HepG2 (cell line): ENCODE data around the gene TPRKB. TPM values are rescaled to one million over a fixed set of nuclear protein-coding genes. Genes with fewer than 3 reads are reported as not detected.

Experiments used
- AGO2 ChIP-seq: fragments of 200-400 bp; formaldehyde crosslinking; optimal IDR thresholded peaks from 2 replicates; pipeline ENCODE3; 2017; ENCODE audit warnings: mild to moderate bottlenecking, low read depth, low read length, moderate library complexity
- BORCS8-MEF2B ChIP-seq: sonication (generic); formaldehyde crosslinking; IDR thresholded peaks from 2 replicates; pipeline ENCODE4 v1.8.0; 2022; ENCODE audit warnings: mild to moderate bottlenecking, missing genetic modification reagents
- GATAD2A ChIP-seq: IDR thresholded peaks from 2 replicates; pipeline ENCODE4 v1.6.1; 2016
- GPN1 ChIP-seq: sonication (generic); formaldehyde crosslinking; IDR thresholded peaks from 2 replicates; pipeline ENCODE4 v1.5.1; 2020; ENCODE audit warnings: missing genetic modification reagents, borderline replicate concordance
- KAT7 ChIP-seq: IDR thresholded peaks from 2 replicates; pipeline ENCODE4 v1.6.1; 2018; ENCODE audit warnings: borderline replicate concordance, missing compliant biosample characterization
- MAFK ChIP-seq, 2 experiments: IDR thresholded peaks in 1 of 2; conservative IDR thresholded peaks in 1 of 2; 2 replicates each; pipeline ENCODE4 v1.6.1; 2011; ENCODE audit warnings: improper control_type of control experiment in 2 of 2, low read length in 2 of 2
- NBN ChIP-seq: fragments of 450-650 bp; conservative IDR thresholded peaks from 2 replicates; pipeline ENCODE4 v1.6.1; 2017
- NFE2L2 ChIP-seq: fragments of 150-350 bp; IDR thresholded peaks from 2 replicates; pipeline ENCODE4 v1.6.1; 2014; ENCODE audit warnings: low read length
- POLR2AphosphoS5 ChIP-seq: IDR thresholded peaks from 2 replicates; pipeline ENCODE4 v1.6.1; 2012; ENCODE audit warnings: low read depth, low read length
- SATB2 ChIP-seq: sonication (generic); formaldehyde crosslinking; IDR thresholded peaks from 2 replicates; pipeline ENCODE4 v1.5.0; 2020; ENCODE audit warnings: missing genetic modification reagents
- SETDB1 ChIP-seq: sonication (generic); formaldehyde crosslinking; IDR thresholded peaks from 2 replicates; pipeline ENCODE4 v1.5.1; 2020; ENCODE audit warnings: missing genetic modification reagents, mild to moderate bottlenecking, borderline replicate concordance
- SRY ChIP-seq: sonication (generic); formaldehyde crosslinking; IDR thresholded peaks from 2 replicates; pipeline ENCODE4 v1.8.0; 2022; ENCODE audit warnings: mild to moderate bottlenecking, missing genetic modification reagents
- ZBTB7A ChIP-seq: sonication (generic); formaldehyde crosslinking; IDR thresholded peaks from 2 replicates; pipeline ENCODE4 v1.8.0; 2022; ENCODE audit warnings: mild to moderate bottlenecking, missing genetic modification reagents
- ZFP1 ChIP-seq: IDR thresholded peaks from 2 replicates; pipeline ENCODE4 v1.6.1; 2016
- ZFP36L2 ChIP-seq: sonication (generic); formaldehyde crosslinking; IDR thresholded peaks from 2 replicates; pipeline ENCODE4 v1.4.0; 2020; ENCODE audit warnings: missing genetic modification reagents
- ZNF160 ChIP-seq: sonication (generic); formaldehyde crosslinking; IDR thresholded peaks from 2 replicates; pipeline ENCODE4 v1.8.0; 2022; ENCODE audit warnings: mild to moderate bottlenecking, inconsistent platforms, missing genetic modification reagents
- ZNF292 ChIP-seq: sonication (generic); formaldehyde crosslinking; IDR thresholded peaks from 2 replicates; pipeline ENCODE4 v1.8.1; 2022; ENCODE audit warnings: mild to moderate bottlenecking, low read depth, missing genetic modification reagents, borderline replicate concordance
- ZNF367 ChIP-seq: sonication (generic); formaldehyde crosslinking; IDR thresholded peaks from 2 replicates; pipeline ENCODE4 v1.4.0; 2020; ENCODE audit warnings: missing genetic modification reagents, borderline replicate concordance
- ZNF574 ChIP-seq: sonication (generic); formaldehyde crosslinking; IDR thresholded peaks from 2 replicates; pipeline ENCODE4 v1.4.0; 2020; ENCODE audit warnings: missing genetic modification reagents
- polyA plus RNA-seq, 8 experiments: library from polyadenylated mRNA; depleted of rRNA in 3 of 8; stranded (reverse) in 7 of 8; unstranded in 1 of 8; fragments of >200 nt; fragmentation: Illumina TruSeq in 4 of 8; extraction: Trizol in 4 of 8; gene quantifications; 2 replicates each; pipeline versions ENCODE4 v1.2.1 to v1.2.3, GENCODE V29; 2011 to 2016; ENCODE audit warnings: low read depth in 4 of 8, missing spikeins in 1 of 8, mixed read lengths in 1 of 8; ENCODE audit not compliant: insufficient read depth in 1 of 8
- total RNA-seq, 5 experiments: library from RNA; depleted of rRNA; stranded (reverse); fragments of >200 nt; fragmentation: Illumina TruSeq; extraction: Trizol; gene quantifications; 2 replicates each; pipeline ENCODE4 v1.2.3, GENCODE V29; 2016; ENCODE audit warnings: low read depth in 1 of 5
- TF ChIP-seq, protein P1 (sequence below): sonication (generic); formaldehyde crosslinking; IDR thresholded peaks from 2 replicates; pipeline ENCODE4 v1.5.0; 2020; ENCODE audit warnings: mild to moderate bottlenecking, missing genetic modification reagents, moderate library complexity
- TF ChIP-seq, protein P2 (sequence below): sonication (generic); formaldehyde crosslinking; IDR thresholded peaks from 2 replicates; pipeline ENCODE4 v1.9.0; 2021; ENCODE audit warnings: missing genetic modification reagents, borderline replicate concordance
- TF ChIP-seq, protein P3 (sequence below): IDR thresholded peaks from 2 replicates; pipeline ENCODE4 v1.6.1; 2016

The TPRKB gene
- total and polyA plus RNA-seq, 2 of the 13 experiments (the other 11 are each of a cell fraction or from before 2014, with no cell fraction given), result 32.0 to 58.0 TPM

DNA sequence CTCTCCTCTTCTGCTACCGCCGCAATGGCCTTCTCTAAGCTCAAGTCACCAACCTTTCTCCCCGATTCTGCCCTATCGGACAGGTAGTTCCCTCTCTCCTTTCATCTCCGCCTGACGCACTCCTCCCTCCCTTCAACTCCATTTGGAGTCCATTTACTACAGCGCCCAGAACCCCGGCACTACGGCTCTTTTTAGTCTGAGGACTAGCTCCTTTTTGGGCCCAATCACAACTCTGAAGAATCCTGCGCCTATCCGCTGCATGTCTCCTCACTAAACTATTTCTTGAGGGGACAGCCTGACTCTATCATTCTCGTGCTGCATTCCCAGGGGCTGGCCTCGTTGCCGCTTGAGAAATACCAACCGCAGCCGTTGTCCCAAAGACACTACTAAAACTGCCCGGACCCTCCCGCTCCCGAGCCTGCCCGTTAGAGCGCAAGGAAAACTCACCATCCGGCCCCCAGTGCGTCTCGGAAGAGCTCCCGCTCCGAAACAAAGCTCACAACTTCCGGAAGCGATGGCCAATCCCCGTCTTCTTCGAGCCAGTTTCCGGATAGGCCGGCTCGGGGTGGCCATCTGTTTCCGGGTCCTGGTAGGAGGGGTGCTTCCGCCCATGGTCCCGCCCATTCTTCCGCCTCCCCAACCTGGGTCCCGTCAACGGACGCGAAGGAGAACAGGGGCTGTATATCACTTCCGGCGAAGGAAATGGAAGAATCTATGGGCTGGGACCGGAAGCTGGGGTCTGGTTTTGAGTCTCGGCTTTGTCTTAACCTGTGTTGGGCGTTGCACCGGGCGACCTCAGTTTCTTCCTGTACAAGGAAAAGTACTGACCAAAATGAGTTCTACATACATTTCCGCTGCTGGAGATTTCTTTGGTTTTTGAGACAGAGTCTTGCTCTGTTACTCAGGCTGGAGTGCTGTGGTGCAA is at the start of gene TPRKB (continued):
- peak; percentile 97 for TF ChIP-seq ZNF574
- TF ChIP-seq, protein P1, sequence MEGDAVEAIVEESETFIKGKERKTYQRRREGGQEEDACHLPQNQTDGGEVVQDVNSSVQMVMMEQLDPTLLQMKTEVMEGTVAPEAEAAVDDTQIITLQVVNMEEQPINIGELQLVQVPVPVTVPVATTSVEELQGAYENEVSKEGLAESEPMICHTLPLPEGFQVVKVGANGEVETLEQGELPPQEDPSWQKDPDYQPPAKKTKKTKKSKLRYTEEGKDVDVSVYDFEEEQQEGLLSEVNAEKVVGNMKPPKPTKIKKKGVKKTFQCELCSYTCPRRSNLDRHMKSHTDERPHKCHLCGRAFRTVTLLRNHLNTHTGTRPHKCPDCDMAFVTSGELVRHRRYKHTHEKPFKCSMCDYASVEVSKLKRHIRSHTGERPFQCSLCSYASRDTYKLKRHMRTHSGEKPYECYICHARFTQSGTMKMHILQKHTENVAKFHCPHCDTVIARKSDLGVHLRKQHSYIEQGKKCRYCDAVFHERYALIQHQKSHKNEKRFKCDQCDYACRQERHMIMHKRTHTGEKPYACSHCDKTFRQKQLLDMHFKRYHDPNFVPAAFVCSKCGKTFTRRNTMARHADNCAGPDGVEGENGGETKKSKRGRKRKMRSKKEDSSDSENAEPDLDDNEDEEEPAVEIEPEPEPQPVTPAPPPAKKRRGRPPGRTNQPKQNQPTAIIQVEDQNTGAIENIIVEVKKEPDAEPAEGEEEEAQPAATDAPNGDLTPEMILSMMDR (CRISPR knock-in tag), result no peak; the same call in 1 of the 2 replicates
- TF ChIP-seq ZBTB7A, result peak; percentile 56
- TF ChIP-seq ZFP36L2 (CRISPR knock-in tag), result no peak
- TF ChIP-seq ZNF367 (CRISPR knock-in tag), result no peak; the same call in 1 of the 2 replicates
- TF ChIP-seq ZFP1 (CRISPR knock-in tag), result peak; percentile 24; the same call in 1 of the 2 replicates
- TF ChIP-seq SRY (CRISPR knock-in tag), result no peak; the same call in none of the 2 replicates
- no peak for TF ChIP-seq NFE2L2
- TF ChIP-seq SATB2 (CRISPR knock-in tag), result no peak
- peak; percentile 99 for TF ChIP-seq SETDB1
- no peak for TF ChIP-seq NBN
- TF ChIP-seq POLR2AphosphoS5, result peak; percentile 92
- TF ChIP-seq GPN1 (CRISPR knock-in tag), result no peak
- peak; percentile 14; the same call in 1 of the 2 replicates for TF ChIP-seq ZNF292 (CRISPR knock-in tag)
- TF ChIP-seq, protein P2, sequence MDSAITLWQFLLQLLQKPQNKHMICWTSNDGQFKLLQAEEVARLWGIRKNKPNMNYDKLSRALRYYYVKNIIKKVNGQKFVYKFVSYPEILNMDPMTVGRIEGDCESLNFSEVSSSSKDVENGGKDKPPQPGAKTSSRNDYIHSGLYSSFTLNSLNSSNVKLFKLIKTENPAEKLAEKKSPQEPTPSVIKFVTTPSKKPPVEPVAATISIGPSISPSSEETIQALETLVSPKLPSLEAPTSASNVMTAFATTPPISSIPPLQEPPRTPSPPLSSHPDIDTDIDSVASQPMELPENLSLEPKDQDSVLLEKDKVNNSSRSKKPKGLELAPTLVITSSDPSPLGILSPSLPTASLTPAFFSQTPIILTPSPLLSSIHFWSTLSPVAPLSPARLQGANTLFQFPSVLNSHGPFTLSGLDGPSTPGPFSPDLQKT, result no peak
- TF ChIP-seq, protein P3, sequence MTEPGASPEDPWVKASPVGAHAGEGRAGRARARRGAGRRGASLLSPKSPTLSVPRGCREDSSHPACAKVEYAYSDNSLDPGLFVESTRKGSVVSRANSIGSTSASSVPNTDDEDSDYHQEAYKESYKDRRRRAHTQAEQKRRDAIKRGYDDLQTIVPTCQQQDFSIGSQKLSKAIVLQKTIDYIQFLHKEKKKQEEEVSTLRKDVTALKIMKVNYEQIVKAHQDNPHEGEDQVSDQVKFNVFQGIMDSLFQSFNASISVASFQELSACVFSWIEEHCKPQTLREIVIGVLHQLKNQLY (CRISPR knock-in tag), result no peak
- TF ChIP-seq AGO2, result peak; percentile 24
- peak; percentile 83 for TF ChIP-seq GATAD2A (CRISPR knock-in tag)
- TF ChIP-seq MAFK (conservative IDR thresholded peaks at IDR 0.05 in 1 of 2, IDR thresholded peaks at IDR 0.05 in 1 of 2; ENCODE audit: low read length in 2 of 2), result no peak
- TF ChIP-seq BORCS8-MEF2B (CRISPR knock-in tag), result peak; percentile 69; the same call in 1 of the 2 replicates
- no peak; the same call in 1 of the 2 replicates for TF ChIP-seq KAT7 (CRISPR knock-in tag)
- peak; percentile 75; the same call in 1 of the 2 replicates for TF ChIP-seq ZNF160 (CRISPR knock-in tag)
